AG09319 (cell line): ENCODE results near the gene CADM1.

Experiments used
- DNase-seq: peaks from one replicate; pipeline ENCODE4 v3.0.0-alpha.2; 2010; ENCODE audit warnings: low read depth; ENCODE audit errors: extremely low read depth
- TF ChIP-seq, protein P1 (sequence below): IDR thresholded peaks from 2 replicates; pipeline ENCODE4 v1.5.1; 2011; ENCODE audit warnings: low read depth, mild to moderate bottlenecking, inconsistent platforms, low read length, moderate library complexity

The CADM1 gene

DNA sequence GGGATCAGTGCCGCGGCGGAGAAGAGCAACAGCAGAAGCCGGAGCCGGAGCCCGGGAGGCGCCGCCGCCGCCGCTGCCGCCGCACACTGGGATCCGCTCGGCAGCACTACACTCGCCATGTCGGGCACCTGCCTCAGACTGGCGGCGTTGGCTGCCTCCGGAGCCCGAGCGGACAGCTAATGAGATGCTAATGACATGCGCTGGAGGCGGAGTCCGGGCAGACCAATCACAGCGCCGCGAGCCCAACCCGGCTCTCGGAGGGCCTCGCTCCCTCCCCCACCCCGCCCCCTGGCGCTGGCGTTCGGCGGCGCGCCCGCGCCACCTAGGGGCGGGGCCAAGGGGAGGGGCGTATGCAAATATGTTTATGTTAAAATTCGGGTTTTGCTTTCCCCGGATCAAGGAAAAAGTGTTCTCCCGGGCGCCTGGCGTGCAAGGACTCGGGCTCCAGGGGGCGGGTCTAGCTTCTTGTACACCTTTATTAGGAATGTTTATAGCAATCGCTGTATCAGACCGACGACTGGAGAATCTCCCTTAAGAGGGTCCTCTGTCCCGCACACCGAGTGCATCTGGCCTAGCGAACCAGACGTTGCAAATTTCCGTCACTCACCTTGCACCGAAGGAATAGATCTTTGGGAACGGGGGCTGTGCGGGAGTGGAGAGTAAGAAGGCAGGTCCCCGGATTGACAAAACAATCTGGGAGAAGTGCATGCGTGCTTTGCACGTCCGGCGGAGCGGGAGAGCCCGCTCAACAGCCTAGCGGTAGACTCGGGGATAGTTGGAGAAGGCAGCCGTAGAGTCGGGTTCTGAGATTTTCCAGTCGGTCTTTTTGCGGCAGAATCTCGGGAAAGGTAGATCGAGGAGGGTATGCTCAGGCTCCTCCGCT, at the start of gene CADM1:
Gene CADM1 (minus strand): TSS at position 140 of the 883 bp plus-strand sequence.
- TF ChIP-seq, protein P1, sequence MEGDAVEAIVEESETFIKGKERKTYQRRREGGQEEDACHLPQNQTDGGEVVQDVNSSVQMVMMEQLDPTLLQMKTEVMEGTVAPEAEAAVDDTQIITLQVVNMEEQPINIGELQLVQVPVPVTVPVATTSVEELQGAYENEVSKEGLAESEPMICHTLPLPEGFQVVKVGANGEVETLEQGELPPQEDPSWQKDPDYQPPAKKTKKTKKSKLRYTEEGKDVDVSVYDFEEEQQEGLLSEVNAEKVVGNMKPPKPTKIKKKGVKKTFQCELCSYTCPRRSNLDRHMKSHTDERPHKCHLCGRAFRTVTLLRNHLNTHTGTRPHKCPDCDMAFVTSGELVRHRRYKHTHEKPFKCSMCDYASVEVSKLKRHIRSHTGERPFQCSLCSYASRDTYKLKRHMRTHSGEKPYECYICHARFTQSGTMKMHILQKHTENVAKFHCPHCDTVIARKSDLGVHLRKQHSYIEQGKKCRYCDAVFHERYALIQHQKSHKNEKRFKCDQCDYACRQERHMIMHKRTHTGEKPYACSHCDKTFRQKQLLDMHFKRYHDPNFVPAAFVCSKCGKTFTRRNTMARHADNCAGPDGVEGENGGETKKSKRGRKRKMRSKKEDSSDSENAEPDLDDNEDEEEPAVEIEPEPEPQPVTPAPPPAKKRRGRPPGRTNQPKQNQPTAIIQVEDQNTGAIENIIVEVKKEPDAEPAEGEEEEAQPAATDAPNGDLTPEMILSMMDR: peak; percentile 32
- DNase-seq: peak; percentile 14

- DNase-seq: no peak
- TF ChIP-seq, protein P1: no peak
Observed at GRCh38 chr11:115552773-115553438, 48.7 kb upstream of the CADM1 start.

GRCh38 chr11:115552151-115552772, 48.0 kb upstream of the CADM1 start:
- no peak for DNase-seq
- TF ChIP-seq, protein P1: no peak

DNA sequence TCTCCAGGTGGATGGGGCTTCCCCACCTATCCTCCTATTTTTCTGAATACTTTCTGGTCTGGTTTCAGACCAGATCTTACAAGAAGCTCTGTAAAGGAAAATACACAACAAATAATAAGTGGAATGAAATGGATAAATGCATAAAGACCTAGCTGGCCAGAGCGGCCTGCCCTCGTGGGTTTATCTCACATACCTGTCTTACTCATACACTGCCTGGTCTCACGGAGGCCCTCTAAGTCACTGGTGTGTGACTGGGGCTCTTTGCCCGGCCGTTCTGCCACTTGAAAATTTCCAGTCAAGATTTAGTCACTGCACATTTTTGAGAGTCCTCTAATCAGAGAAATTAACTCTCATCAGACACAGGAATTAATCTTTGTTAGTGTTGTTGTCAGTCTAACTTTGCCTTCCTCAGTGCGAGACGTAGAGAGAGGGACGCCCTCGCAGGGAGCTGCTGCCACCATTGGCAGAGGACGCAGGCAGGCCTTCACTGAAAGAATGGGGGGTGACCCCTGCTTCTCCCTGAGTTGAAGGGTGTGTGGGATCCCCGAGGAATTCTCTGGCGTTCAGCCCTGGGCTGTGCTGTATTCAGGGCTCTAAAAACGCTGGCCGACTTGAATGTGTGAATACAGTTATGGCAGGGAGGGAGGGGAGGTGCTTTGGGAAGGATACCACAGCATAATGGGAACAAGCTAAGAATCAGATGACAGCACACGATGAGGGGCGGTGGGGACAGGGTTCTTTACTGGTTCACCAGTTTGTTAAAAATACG, 46.3 kb upstream of the CADM1 start:
- DNase-seq: no peak
- TF ChIP-seq, protein P1: no peak

DNA sequence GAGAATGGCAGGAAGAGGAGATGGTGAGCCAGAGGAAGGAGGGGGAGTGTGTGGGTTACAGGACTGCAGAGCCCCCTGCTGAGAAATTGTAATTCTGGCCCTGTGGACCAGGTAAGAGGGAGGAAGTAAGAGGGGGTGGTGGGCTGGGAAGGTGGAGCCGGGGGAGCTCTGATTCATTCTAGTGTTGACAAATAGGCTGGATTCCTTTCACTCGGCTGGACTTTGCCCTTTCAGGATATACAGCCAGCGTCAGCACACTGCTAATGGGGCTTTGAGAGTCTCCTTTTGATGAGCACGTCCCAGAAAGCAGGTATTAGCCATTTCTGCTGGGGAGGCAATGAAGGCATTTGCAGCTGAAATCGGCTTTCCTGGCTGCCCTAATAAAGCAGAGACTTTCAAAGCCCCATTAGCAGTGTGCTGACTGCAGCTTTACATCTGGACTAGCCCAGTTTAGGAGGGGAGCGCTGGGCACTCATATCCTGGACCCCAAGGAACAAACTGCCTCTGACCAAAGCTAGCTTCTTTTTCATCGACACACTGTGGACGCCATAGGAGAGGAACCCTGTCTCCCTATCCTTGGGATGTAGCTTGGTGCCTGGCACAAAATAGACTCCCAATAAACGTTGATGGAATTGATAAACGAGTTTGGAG, 44.8 kb upstream of the CADM1 start:
- TF ChIP-seq, protein P1: no peak
- no peak for DNase-seq

DNA sequence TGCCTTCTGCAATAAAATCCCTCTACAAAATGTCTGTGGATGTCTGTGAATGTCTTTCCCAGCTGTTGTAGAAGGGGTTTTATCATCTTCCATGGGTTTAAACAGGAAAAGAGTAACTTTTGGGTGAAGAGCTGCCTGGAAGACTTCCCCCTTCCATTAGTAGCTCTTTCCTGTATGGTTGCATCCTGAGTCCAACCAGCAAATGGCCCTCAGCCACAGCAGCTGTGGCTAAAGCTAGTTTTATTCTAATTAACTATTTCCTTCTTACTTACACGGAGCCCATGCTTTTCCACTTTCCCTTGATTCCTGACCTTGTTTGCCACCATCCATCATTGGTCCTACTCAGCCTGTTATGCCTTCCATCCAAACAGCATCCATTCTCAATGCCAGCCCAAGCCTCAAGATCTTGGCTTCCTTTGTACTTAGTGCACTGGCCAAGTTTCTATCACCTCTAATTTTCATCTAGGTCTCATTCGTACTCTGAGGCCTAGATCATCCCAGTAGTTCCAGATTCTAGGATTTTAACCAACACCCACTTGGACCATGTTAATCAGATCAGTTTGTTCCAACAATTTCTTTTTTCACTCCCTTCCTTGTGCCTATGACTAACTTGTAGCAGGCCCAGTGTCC, 41.5 kb upstream of the CADM1 start:
- DNase-seq: no peak
- TF ChIP-seq, protein P1: no peak
